ENCODE data around the gene MARVELD1. TPM values are rescaled to one million over a fixed set of nuclear protein-coding genes. Genes with fewer than 3 reads are reported as not detected.

Gene MARVELD1
- total and polyA plus RNA-seq, 2 of the 13 experiments (the other 11 are each of a cell fraction or from before 2014, with no cell fraction given), result not detected

DNA sequence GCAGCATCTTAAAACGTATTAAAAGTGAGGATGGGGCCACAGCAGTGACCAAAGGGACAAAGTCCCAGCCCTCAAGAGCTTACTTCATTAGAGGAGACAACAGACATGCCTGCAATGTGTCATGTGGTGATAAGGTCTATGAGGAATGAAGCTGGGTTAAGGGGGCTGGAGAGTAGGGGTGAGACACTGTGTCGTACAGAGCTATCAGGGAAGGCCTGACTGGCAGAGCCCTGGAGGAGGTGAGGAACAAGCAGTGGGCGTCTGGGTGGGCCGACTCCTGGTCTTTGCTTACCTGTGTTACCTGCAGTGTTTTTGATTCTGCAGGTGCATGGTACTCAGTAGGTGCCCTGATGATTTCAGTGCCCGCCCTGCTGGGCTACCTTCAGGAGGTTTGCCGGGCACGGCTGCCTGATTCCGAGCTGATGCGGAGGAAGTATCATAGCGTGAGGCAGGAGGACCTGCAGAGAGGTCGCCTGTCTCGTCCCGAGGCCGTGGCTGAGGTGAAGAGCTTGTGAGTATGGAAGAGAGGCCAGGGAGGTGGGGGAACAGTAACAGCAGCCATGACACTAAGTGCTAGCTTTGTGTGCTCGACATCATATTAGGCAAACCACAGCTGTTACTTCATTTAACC lies 31.0 kb downstream of the MARVELD1 start:
- ATAC-seq (no peak), FAIRE-seq (no peak), DNase-seq (ENCODE audit: low spot score) (no peak)
- H3K9ac ChIP-seq (ENCODE audit: insufficient read depth, low read depth, low read length), result no peak overlapping the region
- 98% methylated on average over 15 of the region's 15 CpGs for WGBS (ENCODE audit: low lambda C conversion rate)
- H2AFZ ChIP-seq (ENCODE audit: low read length), result no peak overlapping the region
- POLR2A ChIA-PET, result interaction anchor here (1.3 kb wide), 1 partner anchor 8 kb away, joined by 3 read pairs; the partner anchor contains the start of gene ZFYVE27
- H3K4me1 ChIP-seq (ENCODE audit: insufficient read depth, low read length), result peaks cover 17% of the 10 kb centered on the region
- in situ Hi-C loops (cut with HindIII; ENCODE audit: extremely low pct_ligation_motif_present, low pct_unique_long_range_greater_than_20kb) (no loop called here), intact Hi-C loops (cut with micrococcal nuclease; ENCODE audit: unreplicated experiment) (no loop called here)
- peaks cover 22 to 74% of the 10 kb centered on the region in 2 experiments for H3K36me3 ChIP-seq (replicated peaks in 1 of 2; ENCODE audit: control insufficient read depth in 1 of 2, insufficient read depth in 2 of 2, low read length in 2 of 2)
- no TSS peak for BruUV-seq (replicated peaks)
- CTCF ChIA-PET (ENCODE audit: low intra/inter-chr PET ratio, low total read pairs), result no interaction called here
- TF ChIP-seq ARNTL (CRISPR knock-in tag; IDR thresholded peaks at IDR 0.05), result no peak
- TF ChIP-seq, protein P1, sequence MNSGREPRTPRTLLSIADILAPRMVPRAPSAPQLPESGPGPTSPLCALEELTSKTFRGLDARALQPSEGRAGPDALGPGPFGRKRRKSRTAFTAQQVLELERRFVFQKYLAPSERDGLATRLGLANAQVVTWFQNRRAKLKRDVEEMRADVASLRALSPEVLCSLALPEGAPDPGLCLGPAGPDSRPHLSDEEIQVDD (CRISPR knock-in tag; IDR thresholded peaks at IDR 0.05; ENCODE audit: borderline replicate concordance), result no peak
- TF ChIP-seq, protein P2, sequence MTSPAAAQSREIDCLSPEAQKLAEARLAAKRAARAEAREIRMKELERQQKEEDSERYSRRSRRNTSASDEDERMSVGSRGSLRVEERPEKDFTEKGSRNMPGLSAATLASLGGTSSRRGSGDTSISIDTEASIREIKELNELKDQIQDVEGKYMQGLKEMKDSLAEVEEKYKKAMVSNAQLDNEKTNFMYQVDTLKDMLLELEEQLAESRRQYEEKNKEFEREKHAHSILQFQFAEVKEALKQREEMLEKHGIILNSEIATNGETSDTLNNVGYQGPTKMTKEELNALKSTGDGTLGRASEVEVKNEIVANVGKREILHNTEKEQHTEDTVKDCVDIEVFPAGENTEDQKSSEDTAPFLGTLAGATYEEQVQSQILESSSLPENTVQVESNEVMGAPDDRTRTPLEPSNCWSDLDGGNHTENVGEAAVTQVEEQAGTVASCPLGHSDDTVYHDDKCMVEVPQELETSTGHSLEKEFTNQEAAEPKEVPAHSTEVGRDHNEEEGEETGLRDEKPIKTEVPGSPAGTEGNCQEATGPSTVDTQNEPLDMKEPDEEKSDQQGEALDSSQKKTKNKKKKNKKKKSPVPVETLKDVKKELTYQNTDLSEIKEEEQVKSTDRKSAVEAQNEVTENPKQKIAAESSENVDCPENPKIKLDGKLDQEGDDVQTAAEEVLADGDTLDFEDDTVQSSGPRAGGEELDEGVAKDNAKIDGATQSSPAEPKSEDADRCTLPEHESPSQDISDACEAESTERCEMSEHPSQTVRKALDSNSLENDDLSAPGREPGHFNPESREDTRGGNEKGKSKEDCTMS (CRISPR knock-in tag; conservative IDR thresholded peaks at IDR 0.05), result no peak
- no peak for TF ChIP-seq TEAD2 (CRISPR knock-in tag; IDR thresholded peaks at IDR 0.05)
- no peak for TF ChIP-seq PHF21A (CRISPR knock-in tag; IDR thresholded peaks at IDR 0.05)
- H3K9me3 ChIP-seq (ENCODE audit: low read length), result no peaks in the 10 kb centered on the region
- H3K27ac ChIP-seq (ENCODE audit: extremely low read length, insufficient read depth, low read length), result no peak overlapping the region
- no peaks in the 10 kb centered on the region for H3K27me3 ChIP-seq (ENCODE audit: control insufficient read depth in 1 of 2, insufficient read depth in 2 of 2, low read length in 2 of 2)
- no peak overlapping the region for H3K4me3 ChIP-seq (replicated peaks in 1 of 3; ENCODE audit: insufficient read depth in 1 of 3, low read depth in 2 of 3, low read length in 3 of 3)
- H3K4me2 ChIP-seq (ENCODE audit: low read depth, low read length), result no peak overlapping the region
- peaks cover 4% of the 10 kb centered on the region; the same call in 1 of the 2 replicates for H4K20me1 ChIP-seq (ENCODE audit: insufficient read depth, low read length)
- H3K79me2 ChIP-seq (ENCODE audit: insufficient read depth, low read length), result peaks cover 29% of the 10 kb centered on the region

All from HepG2 (cell line).